PC-9 (cell line): ENCODE data around the gene LINGO1.

ENCODE experiments used
- EZH2 ChIP-seq: fragments of 200-600 bp; sonication (generic); IDR thresholded peaks from 2 replicates; pipeline ENCODE4 v1.8.0; 2017; ENCODE audit warnings: antibody characterized with exemption, low read depth
- TF ChIP-seq, protein P1 (sequence below): fragments of 200-600 bp; sonication (generic); conservative IDR thresholded peaks from 2 replicates; pipeline ENCODE4 v1.6.1; 2017; ENCODE audit warnings: mixed run types, antibody characterized with exemption, mild to moderate bottlenecking, moderate library complexity

- TF ChIP-seq EZH2 = no peak
- TF ChIP-seq, protein P1, sequence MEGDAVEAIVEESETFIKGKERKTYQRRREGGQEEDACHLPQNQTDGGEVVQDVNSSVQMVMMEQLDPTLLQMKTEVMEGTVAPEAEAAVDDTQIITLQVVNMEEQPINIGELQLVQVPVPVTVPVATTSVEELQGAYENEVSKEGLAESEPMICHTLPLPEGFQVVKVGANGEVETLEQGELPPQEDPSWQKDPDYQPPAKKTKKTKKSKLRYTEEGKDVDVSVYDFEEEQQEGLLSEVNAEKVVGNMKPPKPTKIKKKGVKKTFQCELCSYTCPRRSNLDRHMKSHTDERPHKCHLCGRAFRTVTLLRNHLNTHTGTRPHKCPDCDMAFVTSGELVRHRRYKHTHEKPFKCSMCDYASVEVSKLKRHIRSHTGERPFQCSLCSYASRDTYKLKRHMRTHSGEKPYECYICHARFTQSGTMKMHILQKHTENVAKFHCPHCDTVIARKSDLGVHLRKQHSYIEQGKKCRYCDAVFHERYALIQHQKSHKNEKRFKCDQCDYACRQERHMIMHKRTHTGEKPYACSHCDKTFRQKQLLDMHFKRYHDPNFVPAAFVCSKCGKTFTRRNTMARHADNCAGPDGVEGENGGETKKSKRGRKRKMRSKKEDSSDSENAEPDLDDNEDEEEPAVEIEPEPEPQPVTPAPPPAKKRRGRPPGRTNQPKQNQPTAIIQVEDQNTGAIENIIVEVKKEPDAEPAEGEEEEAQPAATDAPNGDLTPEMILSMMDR = no peak
Observed at GRCh38 chr15:77572186-77572585, 60.5 kb downstream of the LINGO1 start.
